ENCODE measurements around the gene RAPSN.

RAPSN gene

GRCh38 chr11:47394050-47394321 is 55.0 kb downstream of the RAPSN start:
- no peak for DNase-seq (ENCODE audit: insufficient read length, low spot score)
- TF ChIP-seq, protein P1, sequence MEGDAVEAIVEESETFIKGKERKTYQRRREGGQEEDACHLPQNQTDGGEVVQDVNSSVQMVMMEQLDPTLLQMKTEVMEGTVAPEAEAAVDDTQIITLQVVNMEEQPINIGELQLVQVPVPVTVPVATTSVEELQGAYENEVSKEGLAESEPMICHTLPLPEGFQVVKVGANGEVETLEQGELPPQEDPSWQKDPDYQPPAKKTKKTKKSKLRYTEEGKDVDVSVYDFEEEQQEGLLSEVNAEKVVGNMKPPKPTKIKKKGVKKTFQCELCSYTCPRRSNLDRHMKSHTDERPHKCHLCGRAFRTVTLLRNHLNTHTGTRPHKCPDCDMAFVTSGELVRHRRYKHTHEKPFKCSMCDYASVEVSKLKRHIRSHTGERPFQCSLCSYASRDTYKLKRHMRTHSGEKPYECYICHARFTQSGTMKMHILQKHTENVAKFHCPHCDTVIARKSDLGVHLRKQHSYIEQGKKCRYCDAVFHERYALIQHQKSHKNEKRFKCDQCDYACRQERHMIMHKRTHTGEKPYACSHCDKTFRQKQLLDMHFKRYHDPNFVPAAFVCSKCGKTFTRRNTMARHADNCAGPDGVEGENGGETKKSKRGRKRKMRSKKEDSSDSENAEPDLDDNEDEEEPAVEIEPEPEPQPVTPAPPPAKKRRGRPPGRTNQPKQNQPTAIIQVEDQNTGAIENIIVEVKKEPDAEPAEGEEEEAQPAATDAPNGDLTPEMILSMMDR (IDR thresholded peaks at IDR 0.05; ENCODE audit: insufficient read depth, missing control alignments): no peak
- FAIRE-seq: no peak

GRCh38 chr11:47393163-47394049 is 55.5 kb downstream of the RAPSN start:
- TF ChIP-seq, protein P1 (IDR thresholded peaks at IDR 0.05; ENCODE audit: insufficient read depth, missing control alignments): no peak
- no peak for FAIRE-seq
- no peak for DNase-seq (ENCODE audit: insufficient read length, low spot score)

DNA sequence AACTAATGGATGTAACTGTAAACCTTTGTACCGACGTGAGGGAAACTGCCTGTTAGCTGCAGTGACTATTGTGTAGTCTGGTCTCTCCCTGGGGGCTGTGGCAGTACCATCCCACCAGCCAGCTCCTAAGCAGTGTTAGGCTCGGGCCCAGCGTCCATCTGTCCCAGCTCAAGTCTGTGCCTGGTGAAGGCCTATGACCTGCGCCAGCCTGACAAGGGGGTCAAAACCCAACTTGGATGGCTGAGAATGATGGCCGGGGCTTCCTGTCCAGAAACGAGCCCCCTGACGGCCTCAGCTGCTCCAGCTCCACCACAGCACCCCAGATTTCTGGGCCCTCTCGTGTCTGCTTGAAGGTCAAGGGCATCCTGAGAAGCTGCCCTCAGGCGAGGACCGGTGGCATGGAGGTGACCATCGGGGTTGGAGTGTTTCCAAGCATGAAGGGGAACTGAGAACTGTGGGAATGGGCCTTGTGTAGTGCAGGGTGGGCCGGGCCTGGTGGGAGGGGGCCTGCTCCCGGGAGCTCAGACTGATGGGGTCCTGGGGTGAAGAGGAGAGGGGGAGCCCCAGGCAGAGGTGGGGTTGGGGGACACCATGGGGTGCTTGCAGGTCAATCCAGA is 56.3 kb downstream of the RAPSN start:
- TF ChIP-seq, protein P1 (IDR thresholded peaks at IDR 0.05; ENCODE audit: insufficient read depth, missing control alignments): no peak
- DNase-seq (ENCODE audit: insufficient read length, low spot score): no peak
- FAIRE-seq: no peak

- DNase-seq (ENCODE audit: insufficient read length, low spot score) (no peak), FAIRE-seq (no peak)
- TF ChIP-seq, protein P1 (IDR thresholded peaks at IDR 0.05; ENCODE audit: insufficient read depth, missing control alignments): no peak
Measured at GRCh38 chr11:47391711-47392432, 57.1 kb downstream of the RAPSN start.

GRCh38 chr11:47391077-47391583 is 57.8 kb downstream of the RAPSN start:
- DNase-seq (ENCODE audit: insufficient read length, low spot score) (no peak), FAIRE-seq (no peak)
- TF ChIP-seq, protein P1 (IDR thresholded peaks at IDR 0.05; ENCODE audit: insufficient read depth, missing control alignments): no peak

- no peak for DNase-seq (ENCODE audit: insufficient read length, low spot score)
- TF ChIP-seq, protein P1 (IDR thresholded peaks at IDR 0.05; ENCODE audit: insufficient read depth, missing control alignments): no peak
- FAIRE-seq: no peak
Measured at GRCh38 chr11:47390422-47390760, 58.5 kb downstream of the RAPSN start.

Measured in D721Med (cell line).